SU-DHL-6 (cell line): ENCODE data around the gene ZNF197.
"Not testable (repeated sequence)": the region's sequence is repeated elsewhere in the genome, so short reads cannot be mapped to it uniquely, and the experiment has no call there.

Experiments
- H2AFZ ChIP-seq: fragments of 200-600 bp; sonication (generic); 2 replicates; pipeline ENCODE4 v1.6.1; 2014; ENCODE audit warnings: low read depth, mild to moderate bottlenecking, moderate library complexity, mixed read lengths, antibody characterized with exemption, low read length; ENCODE audit not compliant: severe bottlenecking
- H3F3A ChIP-seq: fragments of 200-600 bp; shearing (Covaris generic); 2 replicates; pipeline ENCODE4 v1.6.0; 2016; ENCODE audit warnings: antibody characterized with exemption, mild to moderate bottlenecking; ENCODE audit not compliant: insufficient read depth
- H3K27ac ChIP-seq: fragments of 200-600 bp; sonication (generic); 2 replicates; pipeline ENCODE4 v1.5.1; 2016; ENCODE audit warnings: low read depth, mild to moderate bottlenecking, low read length, moderate library complexity, mixed read lengths
- H3K27me3 ChIP-seq: fragments of 200-600 bp; sonication (generic), shearing (Covaris generic); 2 replicates; pipeline ENCODE4 v1.6.0; 2014; ENCODE audit warnings: mild to moderate bottlenecking, low read length
- H3K36me3 ChIP-seq: fragments of 200-600 bp; sonication (generic); 2 replicates; pipeline ENCODE4 v1.6.1; 2014; ENCODE audit warnings: mild to moderate bottlenecking, low read length, mixed read lengths
- H3K4me2 ChIP-seq: fragments of 300-600, 200-600 bp; shearing (Covaris generic), sonication (generic); 2 replicates; pipeline ENCODE4 v1.6.0; 2014; ENCODE audit warnings: low read length, low read depth, mild to moderate bottlenecking; ENCODE audit not compliant: poor library complexity, severe bottlenecking
- H3K4me3 ChIP-seq: fragments of 200-600 bp; sonication (generic); 2 replicates; pipeline ENCODE4 v1.5.1; 2014; ENCODE audit warnings: antibody characterized with exemption, low read length, mild to moderate bottlenecking, mixed read lengths; ENCODE audit not compliant: insufficient read depth, poor library complexity, severe bottlenecking
- H3K79me2 ChIP-seq: fragments of 200-600 bp; sonication (generic); 2 replicates; pipeline ENCODE4 v1.6.1; 2014; ENCODE audit warnings: mild to moderate bottlenecking, low read length, moderate library complexity; ENCODE audit not compliant: insufficient read depth
- H3K9ac ChIP-seq: fragments of 200-600 bp; sonication (generic); 2 replicates; pipeline ENCODE4 v1.7.0; 2014; ENCODE audit warnings: mild to moderate bottlenecking, low read length
- H3K9me2 ChIP-seq: fragments of 200-600 bp; sonication (generic); replicated peaks from 2 replicates; pipeline ENCODE4 v1.6.1; 2014; ENCODE audit warnings: low read length; ENCODE audit not compliant: insufficient read depth
- H3K9me3 ChIP-seq: fragments of 200-600 bp; sonication (generic); 2 replicates; pipeline ENCODE4 v1.6.1; 2014; ENCODE audit warnings: low read length, mixed read lengths; ENCODE audit not compliant: insufficient read depth
- H4K20me1 ChIP-seq: fragments of 200-600 bp; sonication (generic); 2 replicates; pipeline ENCODE4 v1.6.1; 2014; ENCODE audit warnings: low read depth, mild to moderate bottlenecking, antibody characterized with exemption, low read length, moderate library complexity, mixed read lengths
- CTCF ChIP-seq: fragments of 200-600 bp; sonication (generic); IDR thresholded peaks from one replicate; pipeline ENCODE4 v1.5.1; 2017; ENCODE audit warnings: antibody characterized with exemption, mild to moderate bottlenecking, low read length, moderate library complexity; ENCODE audit not compliant: insufficient read depth, poor library complexity, severe bottlenecking
- EZH2phosphoT487 ChIP-seq: fragments of 200-600 bp; sonication (generic), shearing (Covaris generic); conservative IDR thresholded peaks from 2 replicates; pipeline ENCODE4 v1.6.1; 2018; ENCODE audit warnings: mild to moderate bottlenecking, antibody characterized with exemption, low read length, moderate library complexity, mixed read lengths

ZNF197 gene

GRCh38 chr3:44665173-44665572, 40.3 kb downstream of the ZNF197 start:
- H3K4me3 ChIP-seq: no peak overlapping the region
- TF ChIP-seq CTCF (no peak), EZH2phosphoT487 (no peak)
- H3K36me3 ChIP-seq: no peaks in the 10 kb centered on the region
- no peaks in the 10 kb centered on the region for H3F3A ChIP-seq
- H3K4me2 ChIP-seq: no peak overlapping the region
- H2AFZ ChIP-seq: no peak overlapping the region
- no peaks in the 10 kb centered on the region for H4K20me1 ChIP-seq
- no peak overlapping the region for H3K9ac ChIP-seq
- no peak overlapping the region for H3K27ac ChIP-seq
- H3K79me2 ChIP-seq: no peaks in the 10 kb centered on the region
- H3K9me3 ChIP-seq: no peaks in the 10 kb centered on the region
- no peaks in the 10 kb centered on the region for H3K27me3 ChIP-seq
- H3K9me2 ChIP-seq: no peaks in the 10 kb centered on the region

- no peak for TF ChIP-seq CTCF
- TF ChIP-seq EZH2phosphoT487: no peak
- Histone ChIP-seq H3K36me3 (no peaks in the 10 kb centered on the region), H3K27ac (no peak overlapping the region), H3F3A (no peaks in the 10 kb centered on the region), H3K4me2 (no peak overlapping the region), H3K79me2 (no peaks in the 10 kb centered on the region), H3K4me3 (no peak overlapping the region), H3K27me3 (no peaks in the 10 kb centered on the region), H3K9me3 (no peaks in the 10 kb centered on the region), H3K9ac (no peak overlapping the region), H2AFZ (no peak overlapping the region), H4K20me1 (no peaks in the 10 kb centered on the region), H3K9me2 (no peaks in the 10 kb centered on the region)
Measured at GRCh38 chr3:44666346-44666745, 41.5 kb downstream of the ZNF197 start.

GRCh38 chr3:44669760-44670159, 44.9 kb downstream of the ZNF197 start:
- Histone ChIP-seq H3K9ac (no peak overlapping the region), H3K79me2 (no peaks in the 10 kb centered on the region), H2AFZ (no peak overlapping the region), H4K20me1 (no peaks in the 10 kb centered on the region), H3K9me2 (no peaks in the 10 kb centered on the region), H3K9me3 (no peaks in the 10 kb centered on the region), H3K4me3 (no peak overlapping the region), H3K36me3 (no peaks in the 10 kb centered on the region), H3K27me3 (no peaks in the 10 kb centered on the region), H3F3A (no peaks in the 10 kb centered on the region), H3K4me2 (no peak overlapping the region), H3K27ac (no peak overlapping the region)
- TF ChIP-seq CTCF (no peak), EZH2phosphoT487 (no peak)

GRCh38 chr3:44673466-44673865, 48.6 kb downstream of the ZNF197 start:
- H3K9me2 ChIP-seq, H3K27ac ChIP-seq, H2AFZ ChIP-seq, H3K9ac ChIP-seq, H3K27me3 ChIP-seq, H3K4me2 ChIP-seq, H3K36me3 ChIP-seq, H3K79me2 ChIP-seq, H3K9me3 ChIP-seq, H4K20me1 ChIP-seq, H3F3A ChIP-seq, H3K4me3 ChIP-seq: not testable (repeated sequence)
